HepG2 (cell line): ENCODE measurements around the gene NIN. TPM values are rescaled to one million over a fixed set of nuclear protein-coding genes. Genes with fewer than 3 reads are reported as not detected.

Experiments used
- DMTF1 ChIP-seq: sonication (generic); formaldehyde crosslinking; IDR thresholded peaks from 2 replicates; pipeline ENCODE4 v1.4.0; 2020; ENCODE audit warnings: mild to moderate bottlenecking, missing genetic modification reagents
- GPBP1L1 ChIP-seq: sonication (generic); formaldehyde crosslinking; IDR thresholded peaks from 2 replicates; pipeline ENCODE4 v1.5.0; 2020; ENCODE audit warnings: mild to moderate bottlenecking, missing genetic modification reagents
- GRHL1 ChIP-seq: sonication (generic); formaldehyde crosslinking; conservative IDR thresholded peaks from 2 replicates; pipeline ENCODE4 v1.8.0; 2022; ENCODE audit warnings: missing genetic modification reagents
- HINFP ChIP-seq: sonication (generic); formaldehyde crosslinking; IDR thresholded peaks from 2 replicates; pipeline ENCODE4 v1.4.0; 2020; ENCODE audit warnings: low read depth, mild to moderate bottlenecking, missing genetic modification reagents
- NFIC ChIP-seq: IDR thresholded peaks from 2 replicates; pipeline ENCODE4 v1.6.1; 2012; ENCODE audit warnings: mild to moderate bottlenecking, low read length, inconsistent platforms
- RNF2 ChIP-seq: fragments of 450-650 bp; conservative IDR thresholded peaks from 2 replicates; pipeline ENCODE4 v1.6.1; 2016; ENCODE audit warnings: low read depth
- SAFB2 ChIP-seq: sonication (generic); formaldehyde crosslinking; IDR thresholded peaks from 2 replicates; pipeline ENCODE4 v1.5.1; 2020; ENCODE audit warnings: missing genetic modification reagents, low read depth, mild to moderate bottlenecking, borderline replicate concordance
- SP1 ChIP-seq, 2 experiments: fragments of 450-650 bp in 1 of 2; sonication (generic) in 1 of 2; formaldehyde crosslinking in 1 of 2; IDR thresholded peaks; 2 replicates each; pipeline versions ENCODE4 v1.4.0 to v1.6.1; 2016 to 2020; ENCODE audit warnings: missing genetic modification reagents in 1 of 2
- ZBED4 ChIP-seq: sonication (generic); formaldehyde crosslinking; IDR thresholded peaks from 2 replicates; pipeline ENCODE4 v1.4.0; 2020; ENCODE audit warnings: missing genetic modification reagents, borderline replicate concordance
- ZBTB42 ChIP-seq: sonication (generic); formaldehyde crosslinking; IDR thresholded peaks from 2 replicates; pipeline ENCODE4 v1.5.0; 2020; ENCODE audit warnings: mild to moderate bottlenecking, missing genetic modification reagents
- ZNF563 ChIP-seq: sonication (generic); formaldehyde crosslinking; IDR thresholded peaks from 2 replicates; pipeline ENCODE4 v1.8.0; 2022; ENCODE audit warnings: mild to moderate bottlenecking, moderate library complexity, missing genetic modification reagents
- ZNF572 ChIP-seq: sonication (generic); formaldehyde crosslinking; IDR thresholded peaks from 2 replicates; pipeline ENCODE4 v1.5.1; 2020; ENCODE audit warnings: mild to moderate bottlenecking, missing genetic modification reagents
- ZNF770 ChIP-seq: sonication (generic); formaldehyde crosslinking; IDR thresholded peaks from 2 replicates; pipeline ENCODE4 v1.5.0; 2020; ENCODE audit warnings: mild to moderate bottlenecking, missing genetic modification reagents
- ZNF773 ChIP-seq: sonication (generic); formaldehyde crosslinking; IDR thresholded peaks from 2 replicates; pipeline ENCODE4 v1.4.0; 2020; ENCODE audit warnings: missing genetic modification reagents, borderline replicate concordance
- ZNF775 ChIP-seq: sonication (generic); formaldehyde crosslinking; IDR thresholded peaks from 2 replicates; pipeline ENCODE4 v1.4.0; 2020; ENCODE audit warnings: missing genetic modification reagents, mild to moderate bottlenecking, moderate library complexity, borderline replicate concordance
- polyA plus RNA-seq, 8 experiments: library from polyadenylated mRNA; depleted of rRNA in 3 of 8; stranded (reverse) in 7 of 8; unstranded in 1 of 8; fragments of >200 nt; fragmentation: Illumina TruSeq in 4 of 8; extraction: Trizol in 4 of 8; gene quantifications; 2 replicates each; pipeline versions ENCODE4 v1.2.1 to v1.2.3, GENCODE V29; 2011 to 2016; ENCODE audit warnings: low read depth in 4 of 8, missing spikeins in 1 of 8, mixed read lengths in 1 of 8; ENCODE audit not compliant: insufficient read depth in 1 of 8
- total RNA-seq, 5 experiments: library from RNA; depleted of rRNA; stranded (reverse); fragments of >200 nt; fragmentation: Illumina TruSeq; extraction: Trizol; gene quantifications; 2 replicates each; pipeline ENCODE4 v1.2.3, GENCODE V29; 2016; ENCODE audit warnings: low read depth in 1 of 5

Gene NIN
- total and polyA plus RNA-seq, 2 of the 13 experiments (the other 11 are each of a cell fraction or from before 2014, with no cell fraction given) = 2.8 to 9.7 TPM

- TF ChIP-seq ZNF572 (CRISPR knock-in tag) (no peak), HINFP (no peak), NFIC (no peak; the same call in 1 of the 2 replicates), DMTF1 (CRISPR knock-in tag) (no peak), ZNF770 (CRISPR knock-in tag) (no peak), ZBTB42 (CRISPR knock-in tag) (no peak), ZNF773 (no peak), SAFB2 (CRISPR knock-in tag) (no peak), SP1 (IDR thresholded peaks at IDR 0.05) (no peak), SP1 (CRISPR knock-in tag; IDR thresholded peaks at IDR 0.05) (no peak), GPBP1L1 (CRISPR knock-in tag) (no peak), ZNF775 (CRISPR knock-in tag) (no peak), GRHL1 (CRISPR knock-in tag) (no peak), ZNF563 (no peak), RNF2 (no peak), ZBED4 (no peak; the same call in 1 of the 2 replicates)
Observed at GRCh38 chr14:50875359-50876070, 44.6 kb upstream of the NIN start (continued).
